B cell (primary cell): Measurements from ENCODE around the gene CARMIL3.

Source experiments
- EZH2 ChIP-seq: IDR thresholded peaks from 2 replicates; pipeline ENCODE4 v1.6.1; 2012; ENCODE audit warnings: borderline replicate concordance, low read depth, mild to moderate bottlenecking, moderate library complexity, low read length; ENCODE audit not compliant: insufficient read depth, poor library complexity, severe bottlenecking
- TF ChIP-seq, protein P1 (sequence below): fragments of 200-600 bp; IDR thresholded peaks from one replicate; pipeline ENCODE4 v1.8.0; 2022; ENCODE audit warnings: antibody characterized with exemption, mild to moderate bottlenecking

DNA sequence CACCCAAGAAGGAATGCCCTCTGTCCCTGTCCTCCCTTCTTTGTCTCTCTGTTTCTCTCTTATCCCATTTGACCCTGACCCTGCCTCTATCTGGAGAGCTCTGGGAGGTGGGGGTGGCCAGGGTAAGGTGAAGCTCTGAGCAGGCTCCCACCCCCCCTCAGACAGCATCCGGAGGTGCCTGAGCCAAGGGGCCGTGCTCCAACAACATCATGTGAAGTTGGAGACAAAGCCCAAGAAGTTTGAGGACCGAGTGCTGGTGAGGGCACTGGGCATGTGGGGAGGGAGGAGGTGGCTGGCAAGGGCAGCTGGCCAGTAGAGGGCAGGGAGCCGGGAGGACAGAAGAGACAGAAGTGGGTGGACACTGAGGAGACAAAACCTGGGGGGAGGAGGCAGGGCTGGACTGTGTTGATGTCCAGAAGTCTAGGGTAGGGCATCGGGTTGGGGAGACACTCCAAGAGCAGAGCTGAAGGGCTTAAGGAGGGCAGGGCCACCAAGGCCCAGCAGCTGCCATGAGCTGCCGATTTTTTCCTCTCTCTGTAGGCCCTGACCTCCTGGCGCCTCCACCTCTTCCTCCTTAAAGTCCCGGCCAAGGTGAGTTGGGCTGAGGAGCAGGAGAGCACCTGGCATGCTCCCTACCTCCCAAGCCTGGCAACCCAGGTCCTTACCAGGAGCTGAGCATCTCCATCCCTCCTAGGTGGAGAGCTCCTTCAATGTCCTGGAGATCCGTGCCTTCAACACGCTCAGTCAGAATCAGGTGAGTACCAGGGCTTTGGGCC is 1.9 kb downstream of the CARMIL3 start:
- TF ChIP-seq, protein P1, sequence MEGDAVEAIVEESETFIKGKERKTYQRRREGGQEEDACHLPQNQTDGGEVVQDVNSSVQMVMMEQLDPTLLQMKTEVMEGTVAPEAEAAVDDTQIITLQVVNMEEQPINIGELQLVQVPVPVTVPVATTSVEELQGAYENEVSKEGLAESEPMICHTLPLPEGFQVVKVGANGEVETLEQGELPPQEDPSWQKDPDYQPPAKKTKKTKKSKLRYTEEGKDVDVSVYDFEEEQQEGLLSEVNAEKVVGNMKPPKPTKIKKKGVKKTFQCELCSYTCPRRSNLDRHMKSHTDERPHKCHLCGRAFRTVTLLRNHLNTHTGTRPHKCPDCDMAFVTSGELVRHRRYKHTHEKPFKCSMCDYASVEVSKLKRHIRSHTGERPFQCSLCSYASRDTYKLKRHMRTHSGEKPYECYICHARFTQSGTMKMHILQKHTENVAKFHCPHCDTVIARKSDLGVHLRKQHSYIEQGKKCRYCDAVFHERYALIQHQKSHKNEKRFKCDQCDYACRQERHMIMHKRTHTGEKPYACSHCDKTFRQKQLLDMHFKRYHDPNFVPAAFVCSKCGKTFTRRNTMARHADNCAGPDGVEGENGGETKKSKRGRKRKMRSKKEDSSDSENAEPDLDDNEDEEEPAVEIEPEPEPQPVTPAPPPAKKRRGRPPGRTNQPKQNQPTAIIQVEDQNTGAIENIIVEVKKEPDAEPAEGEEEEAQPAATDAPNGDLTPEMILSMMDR = no peak
- TF ChIP-seq EZH2 = no peak
